Psoas muscle (tissue), 8 donors: ENCODE measurements around the gene SLC25A41. TPM values are rescaled to one million over a fixed set of nuclear protein-coding genes. Genes with fewer than 3 reads are reported as not detected.

Source experiments
- ATAC-seq, 4 donors: fragments of 200-7000 bp; cut with Tn5 transposase; one replicate each; pipeline ENCODE4 v1.9.1; 2020; ENCODE audit warnings: moderate library complexity in 3 of 4, mild to moderate bottlenecking in 2 of 4
- DNase-seq, 2 donors: peaks; one replicate each; pipeline ENCODE4 v3.0.0-alpha.2; 2020
- H3K27ac ChIP-seq: fragments of 200-600 bp; one replicate; pipeline ENCODE4 v1.8.0; 2022
- H3K27me3 ChIP-seq, 3 donors: fragments of 200-600 bp in 1 of 3; one replicate each; pipeline versions ENCODE4 v1.6.1 to v1.8.0; 2013 to 2022; ENCODE audit warnings: low read length in 2 of 3, mild to moderate bottlenecking in 2 of 3, moderate library complexity in 1 of 3; ENCODE audit not compliant: insufficient read depth in 3 of 3
- H3K36me3 ChIP-seq, 2 donors: fragments of 200-600 bp in 1 of 2; one replicate each; pipeline versions ENCODE4 v1.6.1 to v1.8.0; 2013 to 2022; ENCODE audit warnings: low read depth in 1 of 2, mild to moderate bottlenecking in 1 of 2, moderate library complexity in 1 of 2; ENCODE audit not compliant: insufficient read depth in 1 of 2
- H3K4me1 ChIP-seq: fragments of 200-600 bp; one replicate; pipeline ENCODE4 v1.8.0; 2022
- H3K4me3 ChIP-seq: fragments of 200-600 bp; one replicate; pipeline ENCODE4 v1.8.0; 2022; ENCODE audit warnings: mild to moderate bottlenecking
- H3K9me3 ChIP-seq: fragments of 200-600 bp; one replicate; pipeline ENCODE4 v1.8.0; 2022
- WGBS, 3 donors: extraction: QIAGEN DNeasy Blood & Tissue Kit; methylation state at CpG; one replicate each; pipeline versions ENCODE4 v1.1.6 to v1.1.7; 2013; 5-methylcytosine and 5-hydroxymethylcytosine counted together
- intact Hi-C, 2 donors: fragments of 100-400 bp; cut with DNase I; formaldehyde crosslinking; loops; one replicate each; pipeline versions ENCODE4 v1.11.0 to v1.14.2; 2022
- polyA plus RNA-seq, 3 donors: library from polyadenylated mRNA; stranded (reverse); fragments of 200-250 nt; gene quantifications; one replicate each; pipeline ENCODE4 v1.2.3, GENCODE V29; 2013
- total RNA-seq, 4 donors: library from RNA; stranded (reverse); fragmentation: NEBNext Ultra II Directional in 2 of 4; extraction: Animal tissue kit (Norgen Biotek cat#: 25700) in 2 of 4; gene quantifications; one replicate each; pipeline versions ENCODE4 v1.2.1 to v1.2.4, GENCODE V29; 2021 to 2023
- TF ChIP-seq, protein P1 (sequence below): fragments of 200-600 bp; IDR thresholded peaks from one replicate; pipeline ENCODE4 v1.8.0; 2022; ENCODE audit warnings: antibody characterized with exemption
- donor health status: healthy with polysubstance abuse.
- donor health status: DM: no; HTN: no; CAD: no; lungs with moderate emphysema.
- donor health status: Bipolar disorder and iron deficiency.
- donor health status: healthy.
- donor health status: DM: yes; HTN: yes; CAD: no.
- donor health status: DM: no; HTN: no; CAD: no.
- donor health status: DM: no; HTN: no; CAD: no.
- donor health status: DM: yes; HTN: yes; CAD: no.

The SLC25A41 gene
- total and polyA plus RNA-seq, 7 donors, result 0.07 to 0.60 (median 0.44) TPM; not detected in 1

- intact Hi-C loops, result no loop called here
- ATAC-seq, result peak; percentile 47 to 71 (median 59)
- WGBS, 3 donors, result 48 to 55% (median 53%) methylated on average over 15 of the region's 15 CpGs
- Histone ChIP-seq H3K9me3 (no peaks in the 10 kb centered on the region), H3K27me3 (no peaks in the 10 kb centered on the region), H3K4me3 (no peak overlapping the region), H3K4me1 (no peaks in the 10 kb centered on the region), H3K36me3 (peaks cover 15 to 45% of the 10 kb centered on the region in 2 donors), H3K27ac (no peak overlapping the region)
- TF ChIP-seq, protein P1, sequence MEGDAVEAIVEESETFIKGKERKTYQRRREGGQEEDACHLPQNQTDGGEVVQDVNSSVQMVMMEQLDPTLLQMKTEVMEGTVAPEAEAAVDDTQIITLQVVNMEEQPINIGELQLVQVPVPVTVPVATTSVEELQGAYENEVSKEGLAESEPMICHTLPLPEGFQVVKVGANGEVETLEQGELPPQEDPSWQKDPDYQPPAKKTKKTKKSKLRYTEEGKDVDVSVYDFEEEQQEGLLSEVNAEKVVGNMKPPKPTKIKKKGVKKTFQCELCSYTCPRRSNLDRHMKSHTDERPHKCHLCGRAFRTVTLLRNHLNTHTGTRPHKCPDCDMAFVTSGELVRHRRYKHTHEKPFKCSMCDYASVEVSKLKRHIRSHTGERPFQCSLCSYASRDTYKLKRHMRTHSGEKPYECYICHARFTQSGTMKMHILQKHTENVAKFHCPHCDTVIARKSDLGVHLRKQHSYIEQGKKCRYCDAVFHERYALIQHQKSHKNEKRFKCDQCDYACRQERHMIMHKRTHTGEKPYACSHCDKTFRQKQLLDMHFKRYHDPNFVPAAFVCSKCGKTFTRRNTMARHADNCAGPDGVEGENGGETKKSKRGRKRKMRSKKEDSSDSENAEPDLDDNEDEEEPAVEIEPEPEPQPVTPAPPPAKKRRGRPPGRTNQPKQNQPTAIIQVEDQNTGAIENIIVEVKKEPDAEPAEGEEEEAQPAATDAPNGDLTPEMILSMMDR, result peak; percentile 42
- DNase-seq, result peak in 1 of 2 donors; percentile 56
Measured at GRCh38 chr19:6412447-6413091, 21.0 kb downstream of the SLC25A41 start.

GRCh38 chr19:6412061-6412446 is 21.5 kb downstream of the SLC25A41 start:
- ATAC-seq (peak; percentile 6 to 28 (median 18)), DNase-seq (no peak)
- peaks cover 15 to 39% of the 10 kb centered on the region in 2 donors for H3K36me3 ChIP-seq
- TF ChIP-seq, protein P1, result no peak
- 58 to 59% (median 59%) methylated on average over 12 of the region's 12 CpGs for WGBS, 3 donors
- no peak overlapping the region for H3K4me3 ChIP-seq
- no peaks in the 10 kb centered on the region for H3K4me1 ChIP-seq
- no peaks in the 10 kb centered on the region for H3K27me3 ChIP-seq
- H3K9me3 ChIP-seq, result no peaks in the 10 kb centered on the region
- H3K27ac ChIP-seq, result no peak overlapping the region
- intact Hi-C loops, result no loop called here

GRCh38 chr19:6409346-6409745 is 24.2 kb downstream of the SLC25A41 start:
- TF ChIP-seq, protein P1, result no peak
- Histone ChIP-seq H3K36me3 (peaks cover 0 to 12% of the 10 kb centered on the region in 2 donors), H3K27me3 (no peaks in the 10 kb centered on the region), H3K4me3 (no peak overlapping the region), H3K27ac (no peak overlapping the region), H3K4me1 (no peaks in the 10 kb centered on the region), H3K9me3 (no peaks in the 10 kb centered on the region)
- intact Hi-C loops, result no loop called here
- no peak for DNase-seq
- WGBS, 3 donors, result 86 to 99% (median 87%) methylated on average over 6 of the region's 6 CpGs
- ATAC-seq, result no peak

DNA sequence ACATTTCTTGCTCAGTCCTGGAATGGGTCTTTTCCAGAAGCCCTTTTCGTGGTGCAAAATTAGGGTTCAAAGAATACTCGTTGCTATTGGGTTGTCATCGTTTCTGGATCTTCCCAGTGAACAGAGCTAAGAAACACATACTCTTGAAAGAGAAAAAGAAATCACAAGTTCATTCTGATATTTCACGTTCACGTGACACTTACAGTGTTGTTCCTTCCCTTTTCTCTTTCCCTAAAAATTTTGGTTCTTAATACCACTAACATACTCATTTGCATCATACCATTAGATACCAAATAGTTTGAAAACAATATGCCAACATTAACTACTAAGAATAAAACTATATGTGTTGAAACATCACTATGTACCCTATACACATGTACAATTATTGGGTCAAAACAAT is 27.2 kb downstream of the SLC25A41 start:
- Histone ChIP-seq H3K36me3 (no peaks in the 10 kb centered on the region), H3K4me1 (no peaks in the 10 kb centered on the region), H3K4me3 (no peak overlapping the region), H3K27me3 (no peaks in the 10 kb centered on the region), H3K27ac (no peak overlapping the region), H3K9me3 (no peaks in the 10 kb centered on the region)
- intact Hi-C loops, result no loop called here
- ATAC-seq, result no peak
- WGBS, 3 donors, result 79 to 90% (median 84%) methylated on average over 5 of the region's 5 CpGs
- TF ChIP-seq, protein P1, result no peak
- DNase-seq, result no peak
